ENCODE results near the gene ACVR2A.
A peak's percentile ranks its signal among the peaks of the same experiment; 100 is the strongest.

Gene ACVR2A

GRCh38 chr2:147844697-147845410 is at the start of gene ACVR2A:
TSS of gene ACVR2A (plus strand) at chr2:147845029. CDS start at chr2:147845153, 124 bp downstream.
- DNase-seq (ENCODE audit: low read depth): no peak

GRCh38 chr2:147800316-147800715 is 44.5 kb upstream of the ACVR2A start:
- no peak overlapping the region for H3K4me3 ChIP-seq (ENCODE audit: low read depth, low read length)
- no peak for TF ChIP-seq CTCF (IDR thresholded peaks at IDR 0.05; ENCODE audit: control insufficient read depth, extremely low read depth, insufficient read depth)
- DNase-seq (ENCODE audit: low read depth): no peak

More at GRCh38 chr2:147844697-147845410, at the start of gene ACVR2A:
- H3K4me3 ChIP-seq (ENCODE audit: low read depth, low read length): peak within 1 kb of the TSS; percentile 77
- TF ChIP-seq CTCF (IDR thresholded peaks at IDR 0.05; ENCODE audit: control insufficient read depth, extremely low read depth, insufficient read depth): no peak

- DNase-seq (ENCODE audit: low read depth): peak; percentile 23
- no peak overlapping the region for H3K4me3 ChIP-seq (ENCODE audit: low read depth, low read length)
- TF ChIP-seq CTCF (IDR thresholded peaks at IDR 0.05; ENCODE audit: control insufficient read depth, extremely low read depth, insufficient read depth): no peak
These were observed 38.0 kb upstream of the ACVR2A start for GRCh38 chr2:147806846-147807245.

GRCh38 chr2:147808520-147808919 is 36.3 kb upstream of the ACVR2A start:
- no peak for DNase-seq (ENCODE audit: low read depth)
- no peak overlapping the region for H3K4me3 ChIP-seq (ENCODE audit: low read depth, low read length)
- no peak for TF ChIP-seq CTCF (IDR thresholded peaks at IDR 0.05; ENCODE audit: control insufficient read depth, extremely low read depth, insufficient read depth)

- DNase-seq (ENCODE audit: low read depth): no peak
- TF ChIP-seq CTCF (IDR thresholded peaks at IDR 0.05; ENCODE audit: control insufficient read depth, extremely low read depth, insufficient read depth): no peak
- no peak overlapping the region for H3K4me3 ChIP-seq (ENCODE audit: low read depth, low read length)
These were observed 33.7 kb upstream of the ACVR2A start for GRCh38 chr2:147810883-147811765.

GRCh38 chr2:147818741-147819140 is 26.1 kb upstream of the ACVR2A start:
- DNase-seq (ENCODE audit: low read depth): no peak
- TF ChIP-seq CTCF (IDR thresholded peaks at IDR 0.05; ENCODE audit: control insufficient read depth, extremely low read depth, insufficient read depth): no peak
- no peak overlapping the region for H3K4me3 ChIP-seq (ENCODE audit: low read depth, low read length)
